A673 (cell line): ENCODE results near the gene ACSM3. TPM values are rescaled to one million over a fixed set of nuclear protein-coding genes. Genes with fewer than 3 reads are reported as not detected.

Experiments used
- BruUV-seq: library from RNA; stranded (reverse); fragments of 400-500 nt; replicated peaks from 2 replicates; lab custom pipeline; 2021; lab: Mats Ljungman, UMichigan
- CTCF ChIA-PET: fragments of 300-600 bp; sonication (Branson Sonifier 250); formaldehyde crosslinking; loops from one replicate; lab custom pipeline; 2022; ENCODE audit warnings: antibody characterized with exemption; lab: Charles Lee
- POLR2A ChIA-PET: fragments of 300-600 bp; sonication (Branson Sonifier 250); formaldehyde crosslinking; loops from one replicate; lab custom pipeline; 2022; ENCODE audit warnings: antibody characterized with exemption; ENCODE audit not compliant: low non-redundant PET; lab: Charles Lee
- DNase-seq: peaks from one replicate; pipeline ENCODE4 v3.0.0-alpha.2; 2015; ENCODE audit warnings: low spot score
- H3K27ac ChIP-seq: fragments of 200-600 bp; sonication (generic); 2 replicates; pipeline ENCODE4 v1.5.1; 2016; ENCODE audit warnings: mixed run types, low read depth, mild to moderate bottlenecking, mixed read lengths, antibody characterized with exemption, low read length; ENCODE audit not compliant: poor library complexity, severe bottlenecking
- H3K27me3 ChIP-seq: fragments of 200-600 bp; sonication (generic); replicated peaks from 2 replicates; pipeline ENCODE4 v1.6.1; 2017; ENCODE audit warnings: mixed run types, low read depth, mild to moderate bottlenecking, mixed read lengths, antibody characterized with exemption, low read length; ENCODE audit not compliant: insufficient read depth, poor library complexity
- H3K36me3 ChIP-seq: fragments of 200-600 bp; sonication (generic); 2 replicates; pipeline ENCODE4 v1.6.1; 2016; ENCODE audit warnings: mixed run types, mild to moderate bottlenecking, mixed read lengths, antibody characterized with exemption, low read length; ENCODE audit not compliant: insufficient read depth, poor library complexity, severe bottlenecking
- H3K4me1 ChIP-seq: fragments of 200-600 bp; sonication (generic); 2 replicates; pipeline ENCODE4 v1.6.1; 2017; ENCODE audit warnings: mixed run types, mild to moderate bottlenecking, mixed read lengths, antibody characterized with exemption, low read length; ENCODE audit not compliant: insufficient read depth, poor library complexity, severe bottlenecking
- H3K4me3 ChIP-seq: fragments of 200-600 bp; sonication (generic); 2 replicates; pipeline ENCODE4 v1.5.1; 2016; ENCODE audit warnings: low read depth, mixed run types, mild to moderate bottlenecking, mixed read lengths, low read length; ENCODE audit not compliant: poor library complexity, severe bottlenecking
- H3K9me3 ChIP-seq: fragments of 200-600 bp; sonication (generic); 2 replicates; pipeline ENCODE4 v1.6.1; 2016; ENCODE audit warnings: mixed run types, low read depth, mild to moderate bottlenecking, mixed read lengths, antibody characterized with exemption, low read length; ENCODE audit not compliant: poor library complexity, severe bottlenecking
- EZH2 ChIP-seq: fragments of 200-600 bp; sonication (generic); IDR thresholded peaks from 2 replicates; pipeline ENCODE4 v1.6.1; 2017; ENCODE audit warnings: borderline replicate concordance, low read depth, mild to moderate bottlenecking, mixed read lengths, antibody characterized with exemption, low read length; ENCODE audit not compliant: poor library complexity, severe bottlenecking
- intact Hi-C: fragments of 100-400 bp; cut with micrococcal nuclease; formaldehyde crosslinking; loops from one replicate; pipeline ENCODE4 v1.10.0; 2022; ENCODE audit not compliant: unreplicated experiment
- total RNA-seq: library from RNA; stranded (reverse); gene quantifications from 2 replicates; pipeline ENCODE4 v1.2.3, GENCODE V29; 2021
- TF ChIP-seq, protein P1 (sequence below): fragments of 300-800, 200-600 bp; sonication (generic); conservative IDR thresholded peaks from 2 replicates; pipeline ENCODE4 v1.5.1; 2017; ENCODE audit warnings: low read depth, mild to moderate bottlenecking, antibody characterized with exemption, low read length, moderate library complexity, mixed read lengths

ACSM3 gene
- total RNA-seq, 1 experiment from 2014 or later = not detected

DNA sequence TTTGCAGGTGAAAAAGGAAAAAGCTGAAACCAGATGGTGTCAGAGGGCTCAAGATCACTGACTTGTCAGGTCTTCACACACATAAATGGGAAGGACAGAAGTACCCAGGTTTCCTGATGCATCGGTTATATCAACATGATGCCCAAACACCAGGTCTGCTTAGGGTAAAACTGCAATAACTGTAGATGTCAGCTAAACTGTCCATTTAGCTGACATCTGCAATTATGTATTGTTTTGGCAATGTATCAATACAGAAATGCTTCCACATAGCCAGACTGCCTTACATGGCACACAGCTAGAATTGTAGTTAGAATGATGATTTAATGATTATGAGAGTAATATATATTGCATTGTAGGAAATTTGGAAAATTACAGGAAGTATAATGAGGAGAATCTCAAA lies 5.0 kb downstream of the ACSM3 start:
- H3K4me1 ChIP-seq = peaks cover 4% of the 10 kb centered on the region
- CTCF ChIA-PET = no interaction called here
- H3K27me3 ChIP-seq = peaks cover 18% of the 10 kb centered on the region
- intact Hi-C loops = no loop called here
- BruUV-seq = no TSS peak
- no peak for DNase-seq
- H3K9me3 ChIP-seq = no peaks in the 10 kb centered on the region
- no peaks in the 10 kb centered on the region for H3K36me3 ChIP-seq
- POLR2A ChIA-PET = no interaction called here
- H3K27ac ChIP-seq = no peak overlapping the region
- H3K4me3 ChIP-seq = no peak overlapping the region
- TF ChIP-seq, protein P1, sequence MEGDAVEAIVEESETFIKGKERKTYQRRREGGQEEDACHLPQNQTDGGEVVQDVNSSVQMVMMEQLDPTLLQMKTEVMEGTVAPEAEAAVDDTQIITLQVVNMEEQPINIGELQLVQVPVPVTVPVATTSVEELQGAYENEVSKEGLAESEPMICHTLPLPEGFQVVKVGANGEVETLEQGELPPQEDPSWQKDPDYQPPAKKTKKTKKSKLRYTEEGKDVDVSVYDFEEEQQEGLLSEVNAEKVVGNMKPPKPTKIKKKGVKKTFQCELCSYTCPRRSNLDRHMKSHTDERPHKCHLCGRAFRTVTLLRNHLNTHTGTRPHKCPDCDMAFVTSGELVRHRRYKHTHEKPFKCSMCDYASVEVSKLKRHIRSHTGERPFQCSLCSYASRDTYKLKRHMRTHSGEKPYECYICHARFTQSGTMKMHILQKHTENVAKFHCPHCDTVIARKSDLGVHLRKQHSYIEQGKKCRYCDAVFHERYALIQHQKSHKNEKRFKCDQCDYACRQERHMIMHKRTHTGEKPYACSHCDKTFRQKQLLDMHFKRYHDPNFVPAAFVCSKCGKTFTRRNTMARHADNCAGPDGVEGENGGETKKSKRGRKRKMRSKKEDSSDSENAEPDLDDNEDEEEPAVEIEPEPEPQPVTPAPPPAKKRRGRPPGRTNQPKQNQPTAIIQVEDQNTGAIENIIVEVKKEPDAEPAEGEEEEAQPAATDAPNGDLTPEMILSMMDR = no peak
- TF ChIP-seq EZH2 = no peak

DNA sequence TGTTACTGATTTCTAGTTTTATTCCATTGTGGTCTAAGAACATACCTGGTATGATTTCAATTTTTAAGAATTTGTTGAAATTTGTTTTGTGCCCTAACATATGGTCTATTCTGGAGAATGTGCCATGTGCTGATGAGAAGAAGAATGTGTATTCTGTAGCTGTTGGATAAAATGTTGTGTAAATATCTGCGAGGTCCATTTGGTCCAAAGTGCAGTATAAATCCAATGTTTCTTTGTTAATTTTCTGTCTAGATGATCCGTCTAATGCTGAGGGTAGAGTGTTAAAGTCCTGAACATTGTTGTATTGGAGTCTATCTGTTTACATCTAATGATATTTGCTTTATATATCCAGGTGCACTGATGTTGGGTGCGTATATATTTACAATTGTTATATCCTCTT lies 9.9 kb downstream of the ACSM3 start:
- intact Hi-C loops = loop anchor here (10.0 kb wide), 1 partner anchor 311 kb away; no protein-coding TSS in a partner anchor
- no peak for DNase-seq
- ChIA-PET POLR2A (interaction anchor here (0.7 kb wide), 1 partner anchor 933 kb away, joined by 3 read pairs; no protein-coding TSS in a partner anchor), CTCF (interaction anchor here (0.6 kb wide), 1 partner anchor 52 kb away, joined by 4 read pairs; no protein-coding TSS in a partner anchor)
- no peaks in the 10 kb centered on the region for H3K36me3 ChIP-seq
- H3K27ac ChIP-seq = no peak overlapping the region
- H3K27me3 ChIP-seq = peaks cover 9% of the 10 kb centered on the region
- no peaks in the 10 kb centered on the region for H3K9me3 ChIP-seq
- H3K4me1 ChIP-seq = no peaks in the 10 kb centered on the region
- H3K4me3 ChIP-seq = no peak overlapping the region
- BruUV-seq = no TSS peak
- TF ChIP-seq, protein P1 = no peak
- TF ChIP-seq EZH2 = no peak

DNA sequence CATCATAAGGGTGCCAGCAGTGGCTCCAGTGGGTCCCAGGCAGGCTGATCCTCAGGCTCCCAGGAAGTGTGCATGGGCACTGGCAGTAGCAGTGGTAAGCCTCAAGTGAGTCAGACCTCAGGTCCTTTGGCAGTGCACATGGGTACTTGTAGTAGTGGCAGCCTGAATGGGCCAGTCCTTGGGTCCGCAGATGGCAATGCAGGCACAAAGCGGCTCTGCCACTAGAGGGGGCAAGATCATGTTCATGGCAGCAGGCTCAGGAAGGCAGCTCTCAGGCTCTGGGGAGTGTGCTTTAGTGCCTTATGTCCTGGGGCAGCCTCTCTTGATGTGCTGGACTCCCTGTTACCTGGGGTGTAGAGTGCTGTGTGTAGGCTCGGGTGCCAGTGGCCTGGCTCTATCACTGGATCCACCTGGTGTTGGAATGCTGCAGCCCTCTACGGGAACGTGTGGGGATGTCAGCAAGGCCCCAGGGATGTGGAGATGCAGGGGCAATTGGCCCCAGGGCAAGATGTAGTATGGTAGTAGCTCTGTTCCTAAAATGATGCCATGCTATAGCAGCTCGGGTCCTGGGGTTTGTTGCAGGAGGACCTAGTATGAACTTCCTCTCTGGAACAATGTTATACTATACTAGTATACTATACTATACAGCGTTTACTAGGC lies 11.0 kb downstream of the ACSM3 start:
- Histone ChIP-seq H3K27ac (no peak overlapping the region), H3K9me3 (no peaks in the 10 kb centered on the region), H3K4me3 (no peak overlapping the region), H3K36me3 (no peaks in the 10 kb centered on the region), H3K27me3 (peaks cover 9% of the 10 kb centered on the region), H3K4me1 (no peaks in the 10 kb centered on the region)
- BruUV-seq = no TSS peak
- no peak for TF ChIP-seq EZH2
- TF ChIP-seq, protein P1 = peak; percentile 88
- peak; percentile 71 for DNase-seq
- ChIA-PET POLR2A (no interaction called here), CTCF (no interaction called here)
- intact Hi-C loops = loop anchor here (10.0 kb wide), 1 partner anchor 310 kb away; no protein-coding TSS in a partner anchor
